ENCODE data around the gene WWTR1. TPM values are rescaled to one million over a fixed set of nuclear protein-coding genes. Genes with fewer than 3 reads are reported as not detected.

The WWTR1 gene
- total RNA-seq, 1 donor from 2014 or later: 34.4 TPM

DNA sequence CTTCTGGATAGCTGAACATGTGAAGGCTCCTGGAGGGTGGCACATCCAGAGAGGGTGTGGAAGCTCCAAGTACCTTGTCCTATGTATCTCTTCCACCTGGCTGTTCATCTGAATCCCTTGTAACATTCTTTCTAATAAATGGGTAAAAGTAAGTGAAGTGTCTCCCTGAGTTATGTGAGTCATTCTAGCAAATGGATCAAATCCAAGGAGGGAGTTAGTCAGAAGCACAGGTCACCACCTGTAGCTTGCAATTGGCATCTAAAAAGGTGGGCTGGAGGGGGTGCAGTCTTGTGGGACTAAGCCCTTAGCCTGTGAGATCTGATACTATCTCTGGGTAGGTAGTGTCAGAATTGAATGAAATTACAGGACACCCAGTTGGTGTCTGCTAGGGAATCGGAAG lies 71.0 kb downstream of the WWTR1 start:
- Histone ChIP-seq H3K9ac (ENCODE audit: low read depth in 1 of 3, low read length in 3 of 3) (no peak overlapping the region), H3K27ac (ENCODE audit: low read depth, low read length) (no peak overlapping the region), H3K27me3 (ENCODE audit: control insufficient read depth in 3 of 3, insufficient read depth in 3 of 3, low read length in 3 of 3) (no peaks in the 10 kb centered on the region), H3K4me1 (ENCODE audit: control insufficient read depth in 3 of 3, insufficient read depth in 3 of 3, low read length in 3 of 3) (peaks cover 30 to 56% (median 47%) of the 10 kb centered on the region in 3 donors), H3K9me3 (ENCODE audit: control insufficient read depth in 3 of 3, low read length in 3 of 3) (no peaks in the 10 kb centered on the region), H3K4me3 (ENCODE audit: low read length in 3 of 3) (no peak overlapping the region), H3K36me3 (ENCODE audit: control insufficient read depth in 3 of 3, insufficient read depth in 3 of 3, low read length in 3 of 3) (no peaks in the 10 kb centered on the region)

DNA sequence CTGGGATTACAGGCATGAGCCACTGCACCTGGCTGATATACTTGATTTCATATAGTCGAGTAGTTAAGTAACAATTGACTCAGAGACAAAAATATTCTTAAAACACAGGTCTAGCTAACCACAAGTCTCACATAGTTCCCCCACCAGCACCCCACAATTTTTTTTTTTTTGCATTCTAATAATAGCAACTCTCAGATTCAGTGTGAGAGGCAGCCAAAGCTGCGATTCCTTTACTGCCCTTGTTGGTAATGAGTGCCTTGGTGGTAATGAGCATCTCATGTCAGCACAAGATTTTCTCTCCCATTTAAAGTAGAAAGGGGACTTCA lies 72.5 kb downstream of the WWTR1 start:
- Histone ChIP-seq H3K36me3 (ENCODE audit: control insufficient read depth in 3 of 3, insufficient read depth in 3 of 3, low read length in 3 of 3) (no peaks in the 10 kb centered on the region), H3K27me3 (ENCODE audit: control insufficient read depth in 3 of 3, insufficient read depth in 3 of 3, low read length in 3 of 3) (no peaks in the 10 kb centered on the region), H3K27ac (ENCODE audit: low read depth, low read length) (no peak overlapping the region), H3K4me3 (ENCODE audit: low read length in 3 of 3) (no peak overlapping the region), H3K9me3 (ENCODE audit: control insufficient read depth in 3 of 3, low read length in 3 of 3) (no peaks in the 10 kb centered on the region), H3K4me1 (ENCODE audit: control insufficient read depth in 3 of 3, insufficient read depth in 3 of 3, low read length in 3 of 3) (peaks cover 34 to 57% (median 50%) of the 10 kb centered on the region in 3 donors), H3K9ac (ENCODE audit: low read depth in 1 of 3, low read length in 3 of 3) (no peak overlapping the region)

DNA sequence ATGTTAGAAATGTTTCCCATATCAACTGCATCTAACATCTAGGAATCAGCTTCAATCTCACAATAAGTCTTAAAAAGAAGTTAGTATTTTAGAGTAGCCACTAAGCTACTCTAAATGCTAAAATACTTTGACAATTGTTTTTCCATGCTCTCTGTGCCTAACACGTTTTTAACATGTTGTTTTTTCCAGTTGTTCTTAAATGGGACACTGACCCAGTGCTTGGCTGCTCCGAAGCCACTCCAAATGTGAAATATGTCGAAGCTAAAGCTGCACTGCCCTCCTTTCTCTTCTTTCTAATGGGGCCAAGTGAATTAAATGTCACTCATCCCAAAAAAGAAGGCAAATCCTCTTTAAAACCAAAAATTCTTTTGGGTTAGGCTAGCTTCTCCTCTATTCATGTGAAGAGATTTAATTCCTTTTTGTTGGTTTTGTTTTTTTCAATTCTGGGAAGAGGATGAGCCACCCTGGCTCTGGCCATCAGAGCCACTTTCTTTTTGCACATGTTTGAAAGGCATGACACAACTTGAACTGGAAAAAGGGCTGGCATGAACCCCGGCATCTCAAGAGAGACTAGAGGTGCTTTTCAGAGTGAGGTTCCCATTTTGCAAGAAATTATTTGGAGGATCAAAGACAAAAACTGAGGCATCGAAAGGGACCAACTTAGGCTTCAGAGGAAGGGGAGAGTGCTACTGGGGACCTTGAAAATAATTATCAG lies 73.7 kb downstream of the WWTR1 start:
- Histone ChIP-seq H3K36me3 (ENCODE audit: control insufficient read depth in 3 of 3, insufficient read depth in 3 of 3, low read length in 3 of 3) (no peaks in the 10 kb centered on the region), H3K27ac (ENCODE audit: low read depth, low read length) (peak overlapping the region; percentile 38), H3K4me3 (ENCODE audit: low read length in 3 of 3) (no peak overlapping the region), H3K4me1 (ENCODE audit: control insufficient read depth in 3 of 3, insufficient read depth in 3 of 3, low read length in 3 of 3) (peaks cover 32 to 61% (median 56%) of the 10 kb centered on the region in 3 donors), H3K9me3 (ENCODE audit: control insufficient read depth in 3 of 3, low read length in 3 of 3) (no peaks in the 10 kb centered on the region), H3K9ac (ENCODE audit: low read depth in 1 of 3, low read length in 3 of 3) (no peak overlapping the region), H3K27me3 (ENCODE audit: control insufficient read depth in 3 of 3, insufficient read depth in 3 of 3, low read length in 3 of 3) (no peaks in the 10 kb centered on the region)

DNA sequence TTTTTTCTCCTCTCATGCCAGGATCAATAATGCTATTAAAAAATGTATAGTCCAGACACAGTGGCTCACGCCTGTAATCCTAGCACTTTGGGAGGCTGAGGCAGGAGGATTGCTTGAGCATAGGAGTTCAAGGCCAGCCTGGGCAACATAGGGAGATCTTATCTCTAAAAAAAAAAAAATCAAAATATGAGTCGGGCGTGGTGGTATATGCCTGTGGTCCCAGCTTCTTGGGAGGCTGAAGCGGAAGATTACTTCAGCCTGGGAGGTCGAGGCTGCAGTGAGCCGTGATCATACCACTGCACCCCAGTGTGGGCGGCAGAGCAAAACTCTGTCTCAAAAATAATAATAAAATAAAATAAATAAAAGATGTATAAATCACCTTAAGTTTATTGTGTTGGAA lies 75.4 kb downstream of the WWTR1 start:
- H3K9me3 ChIP-seq (ENCODE audit: control insufficient read depth in 3 of 3, low read length in 3 of 3): no peaks in the 10 kb centered on the region
- H3K36me3 ChIP-seq (ENCODE audit: control insufficient read depth in 3 of 3, insufficient read depth in 3 of 3, low read length in 3 of 3): no peaks in the 10 kb centered on the region
- H3K4me3 ChIP-seq (ENCODE audit: low read length in 3 of 3): no peak overlapping the region
- peaks cover 32 to 63% (median 63%) of the 10 kb centered on the region in 3 donors for H3K4me1 ChIP-seq (ENCODE audit: control insufficient read depth in 3 of 3, insufficient read depth in 3 of 3, low read length in 3 of 3)
- no peaks in the 10 kb centered on the region for H3K27me3 ChIP-seq (ENCODE audit: control insufficient read depth in 3 of 3, insufficient read depth in 3 of 3, low read length in 3 of 3)
- no peak overlapping the region for H3K9ac ChIP-seq (ENCODE audit: low read depth in 1 of 3, low read length in 3 of 3)
- H3K27ac ChIP-seq (ENCODE audit: low read depth, low read length): peak overlapping the region; percentile 86

DNA sequence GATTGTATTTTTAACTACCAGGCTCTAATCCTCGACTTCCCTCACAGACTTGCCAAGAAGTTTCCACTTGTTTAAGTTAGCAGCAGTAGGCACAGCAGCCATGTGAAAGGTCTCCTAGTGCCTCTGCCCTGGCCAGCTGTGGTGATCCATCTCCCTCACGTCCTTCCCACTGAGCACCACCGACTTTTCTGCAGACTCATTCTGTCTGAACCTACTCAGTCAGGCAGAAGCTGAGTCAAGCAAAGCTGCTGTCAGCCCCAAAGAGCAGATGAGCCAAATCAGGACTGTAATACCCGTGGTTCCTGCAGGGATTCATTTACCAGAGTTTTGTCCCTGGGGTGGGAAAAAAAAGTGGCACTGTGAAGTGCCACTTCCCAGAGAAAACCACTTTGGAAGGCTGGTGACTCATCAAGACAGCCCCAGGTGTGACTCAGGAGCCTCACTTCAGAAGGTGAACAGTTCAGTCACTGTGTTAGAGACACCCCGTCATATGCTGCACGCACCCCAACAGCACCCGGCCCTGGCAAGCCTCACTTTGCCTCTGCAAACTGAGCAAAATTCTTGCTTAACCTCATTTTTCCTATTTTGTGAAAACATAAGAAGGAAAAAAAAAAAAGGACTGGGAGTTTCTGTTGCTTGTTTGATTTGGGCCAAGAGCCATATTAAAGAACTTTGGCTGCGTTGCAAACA lies 76.0 kb downstream of the WWTR1 start:
- Histone ChIP-seq H3K9ac (ENCODE audit: low read depth in 1 of 3, low read length in 3 of 3) (peak overlapping the region in 1 of 3 donors; percentile 19), H3K27ac (ENCODE audit: low read depth, low read length) (peak overlapping the region; percentile 86), H3K27me3 (ENCODE audit: control insufficient read depth in 3 of 3, insufficient read depth in 3 of 3, low read length in 3 of 3) (no peaks in the 10 kb centered on the region), H3K4me3 (ENCODE audit: low read length in 3 of 3) (peak overlapping the region in 1 of 3 donors; percentile 12), H3K4me1 (ENCODE audit: control insufficient read depth in 3 of 3, insufficient read depth in 3 of 3, low read length in 3 of 3) (peaks cover 32 to 62% (median 61%) of the 10 kb centered on the region in 3 donors), H3K36me3 (ENCODE audit: control insufficient read depth in 3 of 3, insufficient read depth in 3 of 3, low read length in 3 of 3) (no peaks in the 10 kb centered on the region), H3K9me3 (ENCODE audit: control insufficient read depth in 3 of 3, low read length in 3 of 3) (no peaks in the 10 kb centered on the region)

DNA sequence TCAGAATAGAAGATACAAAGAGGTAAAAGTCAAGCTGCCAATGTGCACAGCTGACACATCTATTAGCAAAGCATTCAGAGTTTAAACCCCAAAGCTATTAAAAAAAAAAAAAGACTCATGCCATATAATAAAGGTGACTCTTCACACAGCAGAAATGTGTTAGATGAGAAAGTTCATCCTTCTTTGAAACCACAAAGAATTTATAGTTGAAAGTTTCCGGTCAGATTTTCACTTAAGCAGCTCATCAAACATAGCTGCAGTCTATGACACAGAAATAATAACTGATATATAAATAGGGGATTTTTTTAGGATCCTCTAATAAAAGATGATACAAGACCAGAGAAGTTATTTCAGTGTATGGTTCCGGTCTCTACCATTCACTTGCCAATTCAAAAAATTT lies 76.6 kb downstream of the WWTR1 start:
- peak overlapping the region; percentile 86 for H3K27ac ChIP-seq (ENCODE audit: low read depth, low read length)
- no peaks in the 10 kb centered on the region for H3K27me3 ChIP-seq (ENCODE audit: control insufficient read depth in 3 of 3, insufficient read depth in 3 of 3, low read length in 3 of 3)
- no peak overlapping the region for H3K4me3 ChIP-seq (ENCODE audit: low read length in 3 of 3)
- H3K9ac ChIP-seq (ENCODE audit: low read depth in 1 of 3, low read length in 3 of 3): peak overlapping the region in 1 of 3 donors; percentile 19
- no peaks in the 10 kb centered on the region for H3K9me3 ChIP-seq (ENCODE audit: control insufficient read depth in 3 of 3, low read length in 3 of 3)
- peaks cover 32 to 64% (median 63%) of the 10 kb centered on the region in 3 donors for H3K4me1 ChIP-seq (ENCODE audit: control insufficient read depth in 3 of 3, insufficient read depth in 3 of 3, low read length in 3 of 3)
- no peaks in the 10 kb centered on the region for H3K36me3 ChIP-seq (ENCODE audit: control insufficient read depth in 3 of 3, insufficient read depth in 3 of 3, low read length in 3 of 3)

DNA sequence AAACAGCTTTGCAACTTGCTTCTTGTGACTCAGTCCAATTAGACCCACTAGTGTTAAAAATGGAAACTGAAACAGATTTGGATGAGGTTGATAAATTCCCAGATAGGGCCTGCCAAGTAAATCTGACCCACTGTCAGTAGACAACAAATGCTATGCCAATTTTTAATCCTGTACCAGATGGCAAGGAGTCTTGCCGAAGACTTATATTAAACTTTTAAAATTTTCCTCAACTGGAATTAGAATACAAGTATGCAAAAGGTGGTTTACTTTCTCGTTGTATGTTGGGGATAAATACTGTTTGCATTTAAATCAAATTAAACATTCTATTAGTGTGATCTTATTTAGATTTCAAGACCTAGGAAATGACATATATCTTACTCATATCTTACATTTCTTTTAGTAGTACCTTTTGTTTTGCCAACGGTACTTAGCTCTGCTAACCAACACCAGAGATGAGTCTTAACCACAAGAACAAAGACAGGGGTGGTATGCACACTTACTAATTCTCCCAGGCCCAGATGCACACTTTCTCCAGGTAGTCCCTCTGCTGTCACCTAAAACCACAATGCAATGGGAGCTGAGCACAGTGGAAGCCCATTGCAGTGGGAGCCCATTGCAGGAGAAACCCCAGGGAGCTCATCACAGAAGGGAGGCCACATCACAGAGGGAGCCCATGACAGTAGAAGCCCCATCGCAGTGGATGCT lies 77.8 kb downstream of the WWTR1 start:
- peaks cover 44 to 75% (median 75%) of the 10 kb centered on the region in 3 donors for H3K4me1 ChIP-seq (ENCODE audit: control insufficient read depth in 3 of 3, insufficient read depth in 3 of 3, low read length in 3 of 3)
- no peaks in the 10 kb centered on the region for H3K36me3 ChIP-seq (ENCODE audit: control insufficient read depth in 3 of 3, insufficient read depth in 3 of 3, low read length in 3 of 3)
- H3K4me3 ChIP-seq (ENCODE audit: low read length in 3 of 3): no peak overlapping the region
- peak overlapping the region; percentile 87 for H3K27ac ChIP-seq (ENCODE audit: low read depth, low read length)
- H3K9ac ChIP-seq (ENCODE audit: low read depth in 1 of 3, low read length in 3 of 3): peak overlapping the region in 1 of 3 donors; percentile 16
- no peaks in the 10 kb centered on the region for H3K27me3 ChIP-seq (ENCODE audit: control insufficient read depth in 3 of 3, insufficient read depth in 3 of 3, low read length in 3 of 3)
- no peaks in the 10 kb centered on the region for H3K9me3 ChIP-seq (ENCODE audit: control insufficient read depth in 3 of 3, low read length in 3 of 3)

DNA sequence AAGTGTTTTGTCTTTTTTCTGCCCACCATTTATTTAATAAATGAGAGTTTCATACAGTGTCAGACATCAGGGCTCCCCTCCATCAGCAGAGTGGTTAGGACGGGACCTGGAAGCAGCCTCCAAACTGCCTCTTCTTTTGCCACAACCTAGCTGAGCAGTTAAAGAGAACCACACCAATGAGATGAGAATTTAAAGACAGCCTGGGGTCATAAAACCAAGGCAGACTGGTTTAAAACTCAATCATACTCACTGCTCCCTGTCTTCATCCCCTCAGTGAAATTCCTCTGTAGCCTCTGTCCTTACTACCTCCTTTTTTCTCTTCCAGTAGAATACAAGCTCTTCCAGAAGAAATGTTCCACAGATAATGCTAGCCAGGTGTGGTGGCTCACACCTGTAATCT lies 78.7 kb downstream of the WWTR1 start:
- Histone ChIP-seq H3K27ac (ENCODE audit: low read depth, low read length) (peak overlapping the region; percentile 87), H3K4me1 (ENCODE audit: control insufficient read depth in 3 of 3, insufficient read depth in 3 of 3, low read length in 3 of 3) (peaks cover 39 to 72% (median 69%) of the 10 kb centered on the region in 3 donors), H3K4me3 (ENCODE audit: low read length in 3 of 3) (no peak overlapping the region), H3K9me3 (ENCODE audit: control insufficient read depth in 3 of 3, low read length in 3 of 3) (no peaks in the 10 kb centered on the region), H3K9ac (ENCODE audit: low read depth in 1 of 3, low read length in 3 of 3) (peak overlapping the region in 1 of 3 donors; percentile 16), H3K27me3 (ENCODE audit: control insufficient read depth in 3 of 3, insufficient read depth in 3 of 3, low read length in 3 of 3) (no peaks in the 10 kb centered on the region), H3K36me3 (ENCODE audit: control insufficient read depth in 3 of 3, insufficient read depth in 3 of 3, low read length in 3 of 3) (no peaks in the 10 kb centered on the region)

DNA sequence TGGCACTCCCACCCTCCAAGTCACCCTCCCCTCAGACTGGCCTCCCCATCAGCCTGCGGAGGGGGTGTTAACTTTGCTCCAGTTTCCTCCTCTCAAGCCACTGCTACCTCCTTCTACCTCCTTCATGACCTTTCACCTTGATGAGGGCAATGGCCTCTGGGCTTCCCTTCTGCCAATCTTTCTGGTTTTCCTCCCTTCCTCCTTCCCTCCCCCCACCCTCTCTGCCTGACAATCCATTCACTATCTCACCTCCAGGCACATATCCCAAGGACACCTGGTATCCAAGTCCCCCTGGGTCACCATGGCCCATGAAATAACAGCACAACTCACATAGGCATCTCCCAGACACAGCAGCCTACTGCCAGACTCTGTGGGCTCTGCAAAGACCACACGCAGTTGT lies 80.0 kb downstream of the WWTR1 start:
- H3K9ac ChIP-seq (ENCODE audit: low read depth in 1 of 3, low read length in 3 of 3): no peak overlapping the region
- no peaks in the 10 kb centered on the region for H3K27me3 ChIP-seq (ENCODE audit: control insufficient read depth in 3 of 3, insufficient read depth in 3 of 3, low read length in 3 of 3)
- no peaks in the 10 kb centered on the region for H3K36me3 ChIP-seq (ENCODE audit: control insufficient read depth in 3 of 3, insufficient read depth in 3 of 3, low read length in 3 of 3)
- H3K27ac ChIP-seq (ENCODE audit: low read depth, low read length): peak overlapping the region; percentile 87
- H3K4me1 ChIP-seq (ENCODE audit: control insufficient read depth in 3 of 3, insufficient read depth in 3 of 3, low read length in 3 of 3): peaks cover 36 to 72% (median 71%) of the 10 kb centered on the region in 3 donors
- no peaks in the 10 kb centered on the region for H3K9me3 ChIP-seq (ENCODE audit: control insufficient read depth in 3 of 3, low read length in 3 of 3)
- no peak overlapping the region for H3K4me3 ChIP-seq (ENCODE audit: low read length in 3 of 3)
